GM18498 (cell line): Measurements from ENCODE around the gene FSCN2.
"Not testable (repeated sequence)": the region's sequence is repeated elsewhere in the genome, so short reads cannot be mapped to it uniquely, and the experiment has no call there.

Experiments used
- ATAC-seq: cut with Tn5 transposase; IDR thresholded peaks from one replicate; pipeline ENCODE4 v1.9.1; 2021; ENCODE audit warnings: mild to moderate bottlenecking, moderate library complexity; ENCODE audit not compliant: unreplicated experiment

The FSCN2 gene

DNA sequence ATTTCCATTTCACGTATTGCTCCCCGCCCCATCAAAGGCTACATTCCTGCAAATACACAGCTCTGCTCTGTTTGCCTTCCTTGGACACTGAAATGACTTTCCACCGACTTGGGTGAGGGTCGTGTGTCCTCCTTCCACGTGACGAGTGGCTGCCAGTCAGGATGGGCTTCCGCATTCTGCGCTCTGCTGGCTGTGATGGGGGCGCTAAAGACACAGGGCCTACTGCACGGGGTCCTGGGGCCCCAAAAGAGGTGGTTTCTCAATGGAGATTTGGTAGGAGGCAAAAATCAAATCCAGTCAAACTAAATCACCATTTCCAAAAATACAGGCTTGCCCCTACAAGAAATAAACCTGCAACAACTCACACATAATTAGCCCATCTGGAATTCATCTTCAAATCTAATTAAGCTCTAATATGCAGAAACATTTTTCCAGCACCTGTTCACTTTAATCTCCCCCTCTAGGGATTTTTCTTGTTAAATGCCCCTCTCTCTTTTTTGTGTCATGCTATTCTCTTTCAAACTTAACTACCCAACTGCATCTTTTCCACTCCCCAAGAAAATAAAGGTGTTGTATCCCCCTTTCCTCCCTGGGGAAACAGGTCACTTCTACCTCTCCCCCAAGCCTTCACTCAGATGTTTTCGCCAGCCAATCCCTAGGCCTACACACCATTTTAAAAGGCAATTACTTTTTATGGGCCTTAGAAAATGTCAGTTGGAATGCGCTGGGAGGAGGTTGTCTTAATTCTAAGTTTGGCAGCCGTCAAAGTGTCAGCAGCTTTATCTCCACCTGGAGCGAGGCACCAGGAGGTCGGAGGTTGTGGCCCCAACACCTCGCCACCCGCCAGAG, 45.8 kb downstream of the FSCN2 start:
- ATAC-seq, result no peak

DNA sequence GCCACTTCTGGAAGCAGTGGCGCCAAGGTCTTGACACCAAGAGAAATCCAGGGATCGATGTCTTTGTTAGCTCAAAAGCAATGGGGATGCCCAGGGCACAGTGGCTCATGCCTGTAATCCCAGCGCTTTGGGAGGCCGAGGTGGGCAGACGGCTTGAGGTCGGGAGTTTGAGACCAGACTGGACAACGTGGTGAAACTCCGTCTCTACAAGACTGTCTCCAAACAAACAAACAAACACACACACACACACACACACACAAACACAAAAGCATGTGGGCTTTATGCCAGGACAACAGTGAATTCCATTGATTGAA, 46.4 kb downstream of the FSCN2 start:
- no peak for ATAC-seq

DNA sequence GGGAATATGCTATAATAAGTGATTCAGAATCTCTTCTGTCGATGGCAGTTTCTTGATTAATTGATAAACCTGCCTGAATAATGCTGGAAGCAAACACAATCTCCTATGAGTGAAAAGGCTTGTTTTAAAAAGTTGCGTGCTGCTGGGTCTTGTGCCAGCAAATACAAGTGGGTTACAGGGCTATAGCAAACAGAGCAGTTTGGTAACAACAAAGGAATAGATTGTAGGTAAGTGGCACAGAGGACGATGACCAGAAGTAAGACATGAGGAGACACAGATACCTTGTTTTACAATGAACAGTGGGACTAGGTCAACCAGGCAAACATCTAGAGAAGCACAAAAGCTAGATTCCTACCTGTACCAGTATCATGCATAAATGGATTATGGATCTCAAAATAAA, 47.7 kb downstream of the FSCN2 start:
- no peak for ATAC-seq

DNA sequence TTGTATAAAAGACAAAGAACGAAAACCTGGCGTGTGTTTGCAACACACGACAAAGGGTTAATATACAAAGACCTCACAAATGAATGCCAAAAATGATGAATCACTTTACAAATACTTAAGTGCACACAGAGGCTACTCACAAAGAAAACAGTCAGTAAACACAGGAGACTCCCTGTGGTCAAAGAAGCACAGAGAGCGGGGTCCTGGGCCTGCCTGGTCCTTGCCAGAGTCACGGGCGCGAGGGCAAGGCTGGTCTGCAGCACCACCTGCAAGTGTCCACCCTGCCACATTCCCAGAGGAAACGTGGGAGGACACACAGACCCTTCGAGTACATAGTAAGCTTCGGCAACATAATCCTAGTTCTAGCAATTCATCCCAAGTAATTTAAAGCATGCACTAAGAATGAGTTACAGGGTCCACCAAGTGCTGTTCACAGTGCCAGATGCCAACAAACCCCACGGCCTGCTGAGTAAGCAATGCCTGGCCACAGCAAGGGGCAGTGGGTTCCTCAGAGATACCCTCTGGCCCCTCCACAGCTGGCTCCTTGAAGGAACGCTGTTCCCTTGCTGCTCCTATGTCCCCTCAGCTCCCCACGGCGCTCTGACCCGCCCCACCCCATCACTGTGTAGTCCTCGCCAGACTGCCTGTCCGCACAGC, 48.6 kb downstream of the FSCN2 start:
- ATAC-seq, result no peak

DNA sequence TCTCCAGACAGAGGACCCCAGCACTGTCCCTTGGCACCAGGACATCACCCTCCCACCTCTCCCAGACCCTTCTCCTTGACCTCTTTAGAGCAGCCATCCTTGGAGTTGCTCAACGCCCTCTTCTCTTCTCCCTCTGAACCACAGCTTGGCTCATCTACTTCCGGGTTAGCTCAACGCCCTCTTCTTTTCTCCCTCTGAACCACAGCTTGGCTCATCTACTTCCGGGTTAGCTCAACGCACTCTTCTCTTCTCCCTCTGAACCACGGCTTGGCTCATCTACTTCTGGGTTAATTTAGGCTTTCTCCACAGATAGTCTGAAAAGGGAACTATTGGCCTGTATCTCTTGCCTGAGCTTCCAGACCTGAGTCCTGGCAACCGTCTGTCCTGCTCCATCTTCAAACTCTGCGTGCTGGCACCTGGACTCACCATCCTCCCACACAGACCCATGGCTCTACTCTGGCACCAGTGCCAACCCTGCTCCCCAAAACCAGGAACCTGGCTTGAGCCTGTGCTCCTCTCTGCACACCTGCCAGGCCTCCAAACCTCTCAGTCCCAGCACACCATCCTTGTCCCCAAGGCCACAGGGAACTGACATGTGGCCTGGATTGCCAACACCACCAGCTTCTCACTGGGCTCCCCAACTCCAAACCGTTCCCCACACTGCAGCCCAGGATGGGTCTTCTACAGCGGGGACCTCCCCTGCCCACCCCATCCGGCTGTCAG, 49.3 kb downstream of the FSCN2 start:
- ATAC-seq, result no peak

DNA sequence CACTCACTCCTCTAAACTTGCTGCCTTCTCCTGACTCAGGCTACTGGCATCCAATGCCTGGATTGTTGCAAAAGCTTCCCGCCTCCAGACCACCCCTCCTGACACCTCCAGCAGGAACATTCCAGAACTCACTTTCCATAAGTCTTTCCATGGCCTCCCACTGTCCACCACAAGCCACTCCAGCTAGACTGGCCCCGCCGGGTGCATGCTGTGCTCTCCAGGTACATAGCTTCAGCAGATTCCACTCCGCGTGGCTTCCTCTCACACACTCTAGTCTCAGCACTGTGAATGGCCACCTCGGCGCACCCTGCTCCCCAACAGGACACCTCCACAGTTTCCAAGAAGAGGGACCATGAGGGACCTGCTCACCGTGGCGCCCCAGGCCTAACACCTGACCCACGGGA, 49.9 kb downstream of the FSCN2 start:
- no peak for ATAC-seq

DNA sequence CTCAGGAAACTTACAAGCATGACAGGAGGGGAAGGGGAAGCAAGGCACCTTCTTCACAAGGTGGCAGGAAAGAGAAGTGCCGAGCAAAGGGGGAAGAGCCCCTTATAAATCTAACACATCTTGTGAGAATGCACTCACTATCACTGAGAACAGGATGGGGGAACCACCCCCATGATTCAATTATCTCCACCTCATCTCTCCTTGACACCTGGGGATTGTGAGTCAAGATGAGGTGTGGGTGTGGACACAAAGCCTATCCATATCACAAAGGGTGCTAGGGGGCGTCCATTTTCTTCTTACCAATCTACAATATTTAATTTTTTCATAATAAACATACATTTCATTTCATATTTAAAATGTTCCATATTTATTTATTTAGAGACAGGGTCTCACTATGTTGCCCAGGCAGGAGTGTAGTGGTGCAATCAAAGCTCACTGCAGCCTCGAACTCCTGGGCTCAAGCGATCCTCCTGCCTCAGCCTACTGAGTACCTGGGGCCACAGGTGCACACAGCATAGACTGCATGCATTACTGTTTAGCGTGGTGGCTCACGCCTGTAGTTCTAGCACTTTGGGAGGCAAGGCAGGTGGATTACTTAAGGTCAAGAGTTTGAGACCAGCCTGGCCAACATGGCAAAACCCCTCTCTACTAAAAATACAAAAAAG, 50.5 kb downstream of the FSCN2 start:
- no peak for ATAC-seq

DNA sequence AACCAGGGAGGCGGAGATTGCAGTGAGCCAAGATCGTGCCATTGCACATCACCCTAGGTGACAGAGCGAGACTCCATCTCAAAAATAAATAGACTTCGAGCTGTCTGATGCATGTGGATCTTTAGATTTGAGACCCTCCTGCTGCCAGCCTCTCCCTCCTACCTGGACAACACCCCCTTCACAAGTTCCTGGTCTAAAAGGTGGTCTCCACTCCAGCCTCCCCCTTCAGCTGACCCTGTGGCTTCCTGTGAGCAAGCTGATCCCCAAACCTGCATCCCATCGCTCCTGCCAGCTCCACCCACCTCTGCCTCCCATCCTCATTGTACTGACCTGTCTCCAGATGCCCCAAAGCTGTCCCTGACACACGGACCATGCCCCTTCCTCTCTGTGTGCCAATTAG, 51.1 kb downstream of the FSCN2 start:
- ATAC-seq, result no peak

DNA sequence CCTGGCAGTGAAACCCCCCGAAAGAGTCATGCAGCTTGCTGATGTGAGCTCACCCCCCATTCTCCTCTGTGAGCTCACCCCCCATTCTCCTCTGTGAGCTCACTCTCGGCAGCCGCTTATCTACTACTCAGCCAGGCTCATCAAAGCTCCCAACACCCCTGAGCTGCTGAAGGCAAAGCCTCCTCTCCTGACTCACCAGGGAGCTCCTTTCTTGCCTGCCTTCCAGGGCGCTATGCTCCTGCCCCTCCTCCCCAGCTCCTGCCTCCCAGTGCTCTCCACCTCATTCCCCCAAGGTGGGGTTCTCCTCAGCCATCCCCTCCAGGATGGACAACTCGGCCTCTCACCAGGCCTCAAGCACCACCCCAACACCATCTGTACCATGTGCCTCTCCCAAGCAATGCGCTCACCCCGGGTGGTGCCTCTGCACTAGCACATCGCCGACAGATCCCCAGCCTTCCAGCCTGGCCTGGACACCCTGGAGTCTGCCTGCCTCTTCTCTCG, 51.7 kb downstream of the FSCN2 start:
- no peak for ATAC-seq

DNA sequence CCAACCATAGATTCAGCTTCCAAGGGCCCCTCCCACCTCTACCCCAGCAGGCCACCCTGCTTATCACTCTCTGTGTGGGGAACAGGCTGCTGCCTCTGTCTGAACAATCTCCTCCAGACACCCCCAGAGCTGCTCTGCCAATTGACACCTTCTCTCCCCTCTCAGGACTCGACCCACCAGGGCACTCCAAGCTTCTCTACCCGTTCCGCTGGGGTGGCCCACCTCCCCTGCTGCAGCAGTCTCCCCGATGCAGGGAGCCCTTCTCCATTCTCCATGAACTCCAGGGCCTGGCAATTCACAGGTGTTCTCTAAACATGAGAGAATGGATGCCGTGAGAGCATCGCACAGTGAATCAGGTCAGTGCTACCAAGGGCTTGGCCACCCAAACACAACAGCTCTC, 52.3 kb downstream of the FSCN2 start:
- no peak for ATAC-seq

DNA sequence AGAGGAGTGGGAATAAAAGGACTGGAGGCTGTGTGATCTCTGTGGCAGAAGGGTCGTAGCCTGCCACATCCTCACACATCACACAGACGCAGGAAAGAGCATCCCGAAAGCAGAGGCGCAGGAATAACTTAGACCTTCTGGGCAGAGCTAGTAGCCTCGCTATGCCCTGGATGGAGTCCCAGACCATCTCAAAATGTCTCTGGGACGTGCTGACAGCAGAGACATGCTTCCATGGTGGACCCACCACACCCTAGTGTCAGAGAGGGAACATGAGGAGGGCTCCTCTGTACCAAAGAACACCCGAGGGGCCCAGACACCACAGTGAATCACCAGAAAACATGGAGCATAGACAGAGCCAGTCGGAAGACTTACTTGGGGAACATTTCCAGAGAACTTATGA, 53.6 kb downstream of the FSCN2 start:
- no peak for ATAC-seq

DNA sequence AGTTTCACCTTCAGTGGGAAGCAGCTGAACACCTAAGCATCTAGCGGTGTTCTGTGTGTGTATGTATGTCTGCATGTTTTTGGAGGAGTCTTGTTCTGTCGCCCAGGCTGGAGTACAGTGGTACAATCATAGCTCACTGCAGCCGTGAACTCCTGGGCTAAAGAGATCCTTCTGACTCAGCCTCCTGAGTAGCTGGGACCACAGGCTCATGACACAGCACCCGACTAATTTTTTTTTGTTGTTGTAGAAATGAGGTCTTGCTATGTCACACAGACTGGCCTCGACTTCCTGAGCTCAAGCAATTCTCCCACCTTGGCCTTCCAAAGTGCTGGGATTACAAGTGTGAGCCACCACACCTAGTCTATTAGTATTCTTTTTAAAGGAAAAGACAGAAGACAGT, 54.2 kb downstream of the FSCN2 start:
- ATAC-seq, result no peak

DNA sequence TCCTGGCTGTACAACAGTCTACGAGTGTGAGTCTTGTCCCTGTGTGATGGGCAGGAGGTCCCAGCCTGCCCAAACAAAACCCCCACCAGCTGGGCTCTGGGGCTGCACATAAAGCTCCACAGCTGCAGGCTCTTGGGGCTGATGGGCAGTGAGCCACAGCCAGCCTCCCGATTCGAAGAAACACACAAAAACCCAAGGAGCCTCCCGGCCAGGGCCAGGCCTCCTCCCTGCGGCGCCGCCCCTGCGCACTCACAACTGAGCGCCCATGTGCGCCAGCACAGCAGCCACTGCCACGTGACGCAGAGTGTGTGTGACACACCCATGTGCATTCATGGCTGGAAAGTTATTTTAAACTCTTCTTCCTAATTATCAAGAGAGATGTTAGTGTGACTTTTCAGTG, 54.6 kb downstream of the FSCN2 start:
- ATAC-seq, result no peak

DNA sequence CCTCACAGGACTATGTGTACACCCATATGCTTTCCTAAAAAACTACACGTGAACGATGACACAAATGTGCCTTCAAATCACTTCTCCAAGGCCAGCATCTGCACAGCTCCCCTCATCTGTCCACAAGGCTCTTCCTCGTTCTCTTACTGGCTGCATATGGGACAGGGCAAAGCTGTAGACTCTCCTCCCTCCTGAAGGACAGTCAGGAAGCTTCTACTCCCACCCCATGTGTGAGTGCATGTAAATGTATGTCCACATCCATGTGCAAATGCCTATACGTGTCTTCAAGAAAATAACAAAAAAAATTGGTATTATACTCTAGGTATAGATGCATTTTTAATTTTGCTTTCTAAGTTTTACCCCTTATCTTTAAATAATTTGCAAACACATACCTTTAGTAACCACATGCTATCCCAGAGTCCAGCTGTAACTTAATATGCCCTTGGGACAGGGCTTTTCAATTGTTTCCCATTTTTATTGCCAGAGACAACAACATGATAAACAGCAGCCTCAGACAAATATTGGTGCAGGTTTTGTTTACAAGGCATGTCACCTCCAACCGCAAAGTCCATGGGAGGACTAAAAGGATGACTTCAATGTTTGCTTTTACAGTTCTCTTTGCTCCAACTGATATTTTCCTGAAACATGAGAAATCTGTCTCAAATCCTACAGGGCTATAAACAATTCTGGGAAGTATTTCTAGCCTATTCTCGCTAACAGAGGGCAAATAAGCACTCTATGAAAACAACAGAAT, 55.6 kb downstream of the FSCN2 start:
- no peak for ATAC-seq

DNA sequence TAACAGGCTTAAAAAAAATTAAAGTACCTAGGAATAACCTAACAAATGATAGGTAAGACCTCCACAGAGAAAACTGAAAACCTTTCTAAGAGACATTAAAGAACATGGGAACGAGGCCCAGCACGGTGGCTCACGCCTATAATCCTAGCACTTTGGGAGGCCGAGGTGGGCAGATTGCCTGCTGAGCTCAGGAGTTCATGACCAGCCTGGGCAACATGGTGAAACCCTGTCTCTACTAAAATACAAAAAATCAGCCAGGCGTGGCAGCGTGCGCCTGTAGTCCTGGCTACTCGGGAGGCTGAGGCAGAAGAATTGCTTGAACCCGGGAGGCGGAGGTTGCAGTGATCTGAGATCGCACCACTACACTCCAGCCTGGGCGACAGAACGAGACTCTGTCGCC, 56.6 kb downstream of the FSCN2 start:
- not testable (repeated sequence) for ATAC-seq

DNA sequence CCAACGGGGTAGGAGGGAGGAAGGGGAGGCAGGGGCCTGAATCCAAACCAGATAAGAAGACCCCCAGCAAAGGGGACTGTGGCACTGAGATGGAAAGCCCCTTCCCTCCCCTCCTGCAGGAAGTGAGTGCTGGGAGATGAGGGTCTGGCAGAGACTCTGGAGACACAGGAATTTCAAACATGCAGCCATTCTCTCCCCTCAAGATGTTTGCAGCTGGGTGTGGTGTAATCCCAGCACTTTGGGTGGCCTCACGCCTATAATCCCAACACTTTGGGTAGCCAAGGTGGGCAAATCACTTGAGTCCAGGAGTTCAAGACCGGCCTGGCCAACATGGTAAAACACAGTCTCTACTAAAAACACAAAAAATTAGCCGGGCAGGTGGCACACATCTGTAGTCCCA, 57.9 kb downstream of the FSCN2 start:
- no peak for ATAC-seq
